HepG2 (cell line): Measurements from ENCODE around the gene PPP4C. TPM values are rescaled to one million over a fixed set of nuclear protein-coding genes. Genes with fewer than 3 reads are reported as not detected.

ENCODE experiments used
- AHDC1 ChIP-seq: sonication (generic); formaldehyde crosslinking; IDR thresholded peaks from 2 replicates; pipeline ENCODE4 v1.5.1; 2020; ENCODE audit warnings: mild to moderate bottlenecking, missing genetic modification reagents, borderline replicate concordance
- CHCHD3 ChIP-seq: sonication (generic); formaldehyde crosslinking; IDR thresholded peaks from 2 replicates; pipeline ENCODE4 v1.8.0; 2022; ENCODE audit warnings: mild to moderate bottlenecking, missing genetic modification reagents, moderate library complexity
- DMAP1 ChIP-seq: IDR thresholded peaks from 2 replicates; pipeline ENCODE4 v1.6.1; 2016
- DPF2 ChIP-seq: sonication (generic); formaldehyde crosslinking; IDR thresholded peaks from 2 replicates; pipeline ENCODE4 v1.4.0; 2020; ENCODE audit warnings: mild to moderate bottlenecking, low read depth, missing genetic modification reagents, borderline replicate concordance
- HHEX ChIP-seq: IDR thresholded peaks from 2 replicates; pipeline ENCODE4 v1.6.1; 2016; ENCODE audit warnings: control low read depth
- HNF4G ChIP-seq, 2 experiments: sonication (generic) in 1 of 2; formaldehyde crosslinking in 1 of 2; IDR thresholded peaks; 2 replicates each; pipeline versions ENCODE4 v1.4.0 to v1.6.1; 2011 to 2020; ENCODE audit warnings: borderline replicate concordance in 2 of 2, low read depth in 2 of 2, mild to moderate bottlenecking in 2 of 2, low read length in 1 of 2, missing genetic modification reagents in 1 of 2, moderate library complexity in 1 of 2
- HNRNPUL1 ChIP-seq: fragments of 200-400 bp; formaldehyde crosslinking; IDR thresholded peaks from 2 replicates; pipeline ENCODE4 v1.6.1; 2017; ENCODE audit warnings: low read depth, mild to moderate bottlenecking, low read length, moderate library complexity
- KLF13 ChIP-seq: sonication (generic); formaldehyde crosslinking; IDR thresholded peaks from 2 replicates; pipeline ENCODE4 v1.4.0; 2020; ENCODE audit warnings: mild to moderate bottlenecking, missing genetic modification reagents
- NR2F2 ChIP-seq: IDR thresholded peaks from 2 replicates; pipeline ENCODE4 v1.6.1; 2012; ENCODE audit warnings: low read depth, inconsistent platforms, borderline replicate concordance
- PCBP1 ChIP-seq: fragments of 200-400 bp; formaldehyde crosslinking; IDR thresholded peaks from 2 replicates; pipeline ENCODE4 v1.6.1; 2017; ENCODE audit warnings: mild to moderate bottlenecking, low read depth, low read length, borderline replicate concordance
- SP2 ChIP-seq: sonication (generic); formaldehyde crosslinking; IDR thresholded peaks from 2 replicates; pipeline ENCODE4 v1.5.1; 2020; ENCODE audit warnings: mild to moderate bottlenecking, missing genetic modification reagents
- ZBTB44 ChIP-seq: sonication (generic); formaldehyde crosslinking; IDR thresholded peaks from 2 replicates; pipeline ENCODE4 v1.4.0; 2020; ENCODE audit warnings: missing genetic modification reagents
- ZNF121 ChIP-seq: sonication (generic); formaldehyde crosslinking; IDR thresholded peaks from 2 replicates; pipeline ENCODE4 v1.5.0; 2020; ENCODE audit warnings: mild to moderate bottlenecking, missing genetic modification reagents
- ZNF124 ChIP-seq: sonication (generic); formaldehyde crosslinking; IDR thresholded peaks from 2 replicates; pipeline ENCODE4 v1.4.0; 2020; ENCODE audit warnings: missing genetic modification reagents
- ZNF20 ChIP-seq: sonication (generic); formaldehyde crosslinking; IDR thresholded peaks from 2 replicates; pipeline ENCODE4 v1.4.0; 2020; ENCODE audit warnings: mild to moderate bottlenecking, moderate library complexity, missing genetic modification reagents
- ZNF230 ChIP-seq: sonication (generic); formaldehyde crosslinking; IDR thresholded peaks from 2 replicates; pipeline ENCODE4 v1.4.0; 2020; ENCODE audit warnings: mild to moderate bottlenecking, missing genetic modification reagents
- ZNF329 ChIP-seq: sonication (generic); formaldehyde crosslinking; IDR thresholded peaks from 2 replicates; pipeline ENCODE4 v1.9.0; 2021; ENCODE audit warnings: low read depth, mild to moderate bottlenecking, missing genetic modification reagents
- ZNF335 ChIP-seq: sonication (generic); formaldehyde crosslinking; IDR thresholded peaks from 2 replicates; pipeline ENCODE4 v1.4.0; 2020; ENCODE audit warnings: missing genetic modification reagents
- ZNF382 ChIP-seq: sonication (generic); formaldehyde crosslinking; IDR thresholded peaks from 2 replicates; pipeline ENCODE4 v1.5.0; 2020; ENCODE audit warnings: missing genetic modification reagents, mild to moderate bottlenecking, borderline replicate concordance
- ZNF530 ChIP-seq: sonication (generic); formaldehyde crosslinking; IDR thresholded peaks from 2 replicates; pipeline ENCODE4 v1.5.0; 2020; ENCODE audit warnings: low read depth, mild to moderate bottlenecking, missing genetic modification reagents
- ZNF546 ChIP-seq: sonication (generic); formaldehyde crosslinking; conservative IDR thresholded peaks from 2 replicates; pipeline ENCODE4 v1.8.1; 2023; ENCODE audit warnings: mild to moderate bottlenecking, missing genetic modification reagents
- ZSCAN25 ChIP-seq: sonication (generic); formaldehyde crosslinking; IDR thresholded peaks from 2 replicates; pipeline ENCODE4 v1.8.0; 2022; ENCODE audit warnings: mild to moderate bottlenecking, missing genetic modification reagents
- polyA plus RNA-seq, 8 experiments: library from polyadenylated mRNA; depleted of rRNA in 3 of 8; stranded (reverse) in 7 of 8; unstranded in 1 of 8; fragments of >200 nt; fragmentation: Illumina TruSeq in 4 of 8; extraction: Trizol in 4 of 8; gene quantifications; 2 replicates each; pipeline versions ENCODE4 v1.2.1 to v1.2.3, GENCODE V29; 2011 to 2016; ENCODE audit warnings: low read depth in 4 of 8, missing spikeins in 1 of 8, mixed read lengths in 1 of 8; ENCODE audit not compliant: insufficient read depth in 1 of 8
- total RNA-seq, 5 experiments: library from RNA; depleted of rRNA; stranded (reverse); fragments of >200 nt; fragmentation: Illumina TruSeq; extraction: Trizol; gene quantifications; 2 replicates each; pipeline ENCODE4 v1.2.3, GENCODE V29; 2016; ENCODE audit warnings: low read depth in 1 of 5
- TF ChIP-seq, protein P1 (sequence below): sonication (generic); formaldehyde crosslinking; IDR thresholded peaks from 2 replicates; pipeline ENCODE4 v1.8.0; 2022; ENCODE audit warnings: mild to moderate bottlenecking, missing genetic modification reagents, moderate library complexity

Gene PPP4C
- total and polyA plus RNA-seq, 2 of the 13 experiments (the other 11 are each of a cell fraction or from before 2014, with no cell fraction given) = 176 to 220 TPM

- TF ChIP-seq, protein P1, sequence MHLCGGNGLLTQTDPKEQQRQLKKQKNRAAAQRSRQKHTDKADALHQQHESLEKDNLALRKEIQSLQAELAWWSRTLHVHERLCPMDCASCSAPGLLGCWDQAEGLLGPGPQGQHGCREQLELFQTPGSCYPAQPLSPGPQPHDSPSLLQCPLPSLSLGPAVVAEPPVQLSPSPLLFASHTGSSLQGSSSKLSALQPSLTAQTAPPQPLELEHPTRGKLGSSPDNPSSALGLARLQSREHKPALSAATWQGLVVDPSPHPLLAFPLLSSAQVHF (CRISPR knock-in tag) = peak; percentile 94; the same call in 1 of the 2 replicates
- TF ChIP-seq ZNF121 (CRISPR knock-in tag) (0 out of 2 replicates have a peak, but pooled peaks have one; percentile 30), SP2 (peak; percentile 66), ZSCAN25 (CRISPR knock-in tag) (peak; percentile 87), DPF2 (CRISPR knock-in tag) (no peak), HHEX (CRISPR knock-in tag) (no peak), NR2F2 (no peak; the same call in 1 of the 2 replicates), ZNF530 (no peak), ZNF124 (CRISPR knock-in tag) (peak; percentile 98), ZNF382 (CRISPR knock-in tag) (no peak), ZBTB44 (peak; percentile 97), HNRNPUL1 (no peak), ZNF329 (peak; percentile 93), ZNF20 (CRISPR knock-in tag) (no peak), DMAP1 (CRISPR knock-in tag) (peak; percentile 80; the same call in 1 of the 2 replicates), CHCHD3 (peak; percentile 85; the same call in 1 of the 2 replicates), ZNF230 (peak; percentile 94), KLF13 (CRISPR knock-in tag) (peak; percentile 82), ZNF546 (CRISPR knock-in tag) (no peak; the same call in 1 of the 2 replicates), PCBP1 (peak; percentile 85; the same call in 1 of the 2 replicates), HNF4G (IDR thresholded peaks at IDR 0.05; ENCODE audit: borderline replicate concordance, low read depth, low read length) (peak; percentile 43; the same call in 1 of the 2 replicates), HNF4G (CRISPR knock-in tag; IDR thresholded peaks at IDR 0.05; ENCODE audit: borderline replicate concordance, low read depth) (peak; percentile 82; the same call in 1 of the 2 replicates), AHDC1 (CRISPR knock-in tag) (no peak), ZNF335 (CRISPR knock-in tag) (peak; percentile 81; the same call in 1 of the 2 replicates)
Measured at GRCh38 chr16:30052671-30053372, 23.0 kb upstream of the PPP4C start (continued).
